Spleen (tissue), 7 donors: ENCODE data around the gene MAL.

Source experiments
- POLR2AphosphoS5 ChIP-seq, 3 donors: sonication (generic); formaldehyde crosslinking; IDR thresholded peaks; one replicate each; pipeline ENCODE4 v1.5.1; 2017; ENCODE audit warnings: antibody characterized with exemption in 3 of 3
- TF ChIP-seq, protein P1 (sequence below), 11 experiments: fragments of 200-600 bp in 7 of 11; fragments of 450-650 bp in 4 of 11; sonication (generic) in 4 of 11; IDR thresholded peaks in 8 of 11; conservative IDR thresholded peaks in 3 of 11; 1 replicate in 7 of 11; 2 replicates in 4 of 11; pipeline versions ENCODE4 v1.4.0 to v1.8.0; 2016 to 2021; ENCODE audit warnings: antibody characterized with exemption in 11 of 11, inconsistent platforms in 4 of 11, mild to moderate bottlenecking in 1 of 11
- donor health status: DM: no; HTN: no; CAD: no; lungs with moderate emphysema.
- donor health status: DM: no; HTN: no; CAD: no.
- donor health status: DM: no; HTN: no; CAD: no.

DNA sequence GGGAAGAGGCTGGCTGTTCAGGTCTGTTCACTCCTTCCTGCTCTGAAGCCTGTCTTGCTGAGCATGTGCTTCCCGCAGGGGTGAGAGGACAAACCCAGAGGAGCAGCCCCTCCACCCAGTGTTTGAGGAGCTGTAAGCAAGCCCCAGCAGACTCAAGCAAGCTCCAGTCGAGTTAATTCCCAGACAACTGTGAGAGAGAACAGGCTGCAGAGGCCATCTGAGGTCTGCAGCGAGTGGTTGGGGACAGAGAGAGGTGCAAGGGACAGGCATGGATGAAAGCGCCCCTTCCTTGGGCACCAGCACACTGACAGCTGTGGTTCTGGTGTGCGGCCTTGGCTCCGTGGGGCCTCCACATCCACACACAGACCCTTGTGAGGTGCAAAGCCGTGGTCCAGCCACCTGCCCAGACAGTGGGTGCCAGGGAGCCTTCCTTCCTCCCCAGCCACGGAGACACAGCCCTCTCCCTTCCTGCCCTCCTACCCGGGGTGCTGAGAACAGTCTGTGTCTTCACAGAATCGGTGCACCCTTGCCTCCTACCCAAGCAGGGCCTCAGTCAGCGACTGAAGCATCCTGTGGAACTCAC, 36.2 kb downstream of the MAL start:
- TF ChIP-seq POLR2AphosphoS5 (IDR thresholded peaks at IDR 0.05): no peak
- TF ChIP-seq, protein P1, sequence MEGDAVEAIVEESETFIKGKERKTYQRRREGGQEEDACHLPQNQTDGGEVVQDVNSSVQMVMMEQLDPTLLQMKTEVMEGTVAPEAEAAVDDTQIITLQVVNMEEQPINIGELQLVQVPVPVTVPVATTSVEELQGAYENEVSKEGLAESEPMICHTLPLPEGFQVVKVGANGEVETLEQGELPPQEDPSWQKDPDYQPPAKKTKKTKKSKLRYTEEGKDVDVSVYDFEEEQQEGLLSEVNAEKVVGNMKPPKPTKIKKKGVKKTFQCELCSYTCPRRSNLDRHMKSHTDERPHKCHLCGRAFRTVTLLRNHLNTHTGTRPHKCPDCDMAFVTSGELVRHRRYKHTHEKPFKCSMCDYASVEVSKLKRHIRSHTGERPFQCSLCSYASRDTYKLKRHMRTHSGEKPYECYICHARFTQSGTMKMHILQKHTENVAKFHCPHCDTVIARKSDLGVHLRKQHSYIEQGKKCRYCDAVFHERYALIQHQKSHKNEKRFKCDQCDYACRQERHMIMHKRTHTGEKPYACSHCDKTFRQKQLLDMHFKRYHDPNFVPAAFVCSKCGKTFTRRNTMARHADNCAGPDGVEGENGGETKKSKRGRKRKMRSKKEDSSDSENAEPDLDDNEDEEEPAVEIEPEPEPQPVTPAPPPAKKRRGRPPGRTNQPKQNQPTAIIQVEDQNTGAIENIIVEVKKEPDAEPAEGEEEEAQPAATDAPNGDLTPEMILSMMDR (IDR thresholded peaks at IDR 0.05 in 8 of 11, conservative IDR thresholded peaks at IDR 0.05 in 3 of 11): no peak
